Osteocyte (in vitro differentiated cells): Measurements from ENCODE around the gene BICRAL. TPM values are rescaled to one million over a fixed set of nuclear protein-coding genes. Genes with fewer than 3 reads are reported as not detected.

Source experiments
- DNase-seq: peaks from one replicate; pipeline ENCODE4 v3.0.0; 2021; ENCODE audit warnings: mixed read lengths; ENCODE audit not compliant: unreplicated experiment; ENCODE audit errors: extremely low spot score
- H3K27ac Mint-ChIP-seq: one replicate; pipeline ENCODE4 v1.8.0; 2021; ENCODE audit warnings: mild to moderate bottlenecking, mixed read lengths; ENCODE audit not compliant: unreplicated experiment
- H3K27me3 Mint-ChIP-seq: one replicate; pipeline ENCODE4 v1.8.0; 2021; ENCODE audit warnings: mixed read lengths; ENCODE audit not compliant: unreplicated experiment
- H3K36me3 Mint-ChIP-seq: one replicate; pipeline ENCODE4 v1.8.0; 2021; ENCODE audit warnings: mixed read lengths; ENCODE audit not compliant: unreplicated experiment
- H3K4me1 Mint-ChIP-seq: one replicate; pipeline ENCODE4 v1.8.0; 2021; ENCODE audit warnings: mixed read lengths; ENCODE audit not compliant: unreplicated experiment
- H3K4me3 Mint-ChIP-seq: one replicate; pipeline ENCODE4 v1.8.0; 2021; ENCODE audit warnings: mild to moderate bottlenecking, moderate library complexity, mixed read lengths; ENCODE audit not compliant: unreplicated experiment
- H3K9me3 Mint-ChIP-seq: one replicate; pipeline ENCODE4 v1.8.0; 2021; ENCODE audit warnings: mixed read lengths; ENCODE audit not compliant: unreplicated experiment
- total RNA-seq: library from RNA; stranded (reverse); gene quantifications from 2 replicates; pipeline ENCODE4 v1.2.1, GENCODE V29; 2021
- TF ChIP-seq, protein P1 (sequence below): fragments of 200-600 bp; sonication (generic); IDR thresholded peaks from 2 replicates; pipeline ENCODE4 v1.5.0; 2021; ENCODE audit warnings: antibody characterized with exemption, mild to moderate bottlenecking, moderate library complexity

The BICRAL gene
- total RNA-seq, 1 donor from 2014 or later: 12.7 TPM

DNA sequence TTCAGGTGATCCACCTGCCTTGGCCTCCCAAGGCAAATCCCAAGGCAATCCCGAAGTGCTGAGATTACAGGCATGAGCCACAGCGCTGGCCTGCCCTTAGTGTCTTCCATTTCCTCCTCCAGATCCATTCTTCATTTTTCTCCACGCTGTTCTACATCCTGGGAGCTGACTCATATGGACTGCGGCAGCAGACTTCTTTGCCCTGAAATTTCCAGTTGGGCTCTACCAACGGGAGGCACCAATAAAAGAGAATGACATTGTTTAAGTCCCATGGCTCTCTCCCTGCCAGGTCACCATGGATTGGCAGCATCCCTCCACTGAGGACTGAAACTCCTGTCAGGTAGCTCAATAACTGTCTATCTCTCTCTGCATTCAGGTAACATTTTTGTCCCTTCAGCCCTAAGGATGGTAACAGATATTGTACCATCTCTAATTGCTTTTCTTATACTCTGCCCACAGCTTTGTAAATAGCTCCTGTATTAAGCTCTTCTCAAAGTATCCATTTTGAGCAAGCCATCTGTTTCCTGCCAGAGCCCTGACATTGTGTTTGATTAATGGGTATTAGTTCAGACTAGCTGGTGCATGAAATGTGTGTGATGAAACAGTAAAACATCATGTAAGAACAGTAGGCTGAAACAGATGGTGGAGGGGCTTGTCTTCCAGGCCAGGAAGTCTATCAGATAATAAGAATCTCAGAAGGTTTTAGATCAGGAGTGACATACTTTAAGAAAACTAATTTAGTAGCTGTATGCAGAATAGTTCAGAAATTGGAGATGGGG, 39.5 kb upstream of the BICRAL start:
- H3K27me3 Mint-ChIP-seq: peaks cover 9% of the 10 kb centered on the region
- DNase-seq: no peak
- H3K36me3 Mint-ChIP-seq: peaks cover 3% of the 10 kb centered on the region
- H3K9me3 Mint-ChIP-seq: no peaks in the 10 kb centered on the region
- TF ChIP-seq, protein P1, sequence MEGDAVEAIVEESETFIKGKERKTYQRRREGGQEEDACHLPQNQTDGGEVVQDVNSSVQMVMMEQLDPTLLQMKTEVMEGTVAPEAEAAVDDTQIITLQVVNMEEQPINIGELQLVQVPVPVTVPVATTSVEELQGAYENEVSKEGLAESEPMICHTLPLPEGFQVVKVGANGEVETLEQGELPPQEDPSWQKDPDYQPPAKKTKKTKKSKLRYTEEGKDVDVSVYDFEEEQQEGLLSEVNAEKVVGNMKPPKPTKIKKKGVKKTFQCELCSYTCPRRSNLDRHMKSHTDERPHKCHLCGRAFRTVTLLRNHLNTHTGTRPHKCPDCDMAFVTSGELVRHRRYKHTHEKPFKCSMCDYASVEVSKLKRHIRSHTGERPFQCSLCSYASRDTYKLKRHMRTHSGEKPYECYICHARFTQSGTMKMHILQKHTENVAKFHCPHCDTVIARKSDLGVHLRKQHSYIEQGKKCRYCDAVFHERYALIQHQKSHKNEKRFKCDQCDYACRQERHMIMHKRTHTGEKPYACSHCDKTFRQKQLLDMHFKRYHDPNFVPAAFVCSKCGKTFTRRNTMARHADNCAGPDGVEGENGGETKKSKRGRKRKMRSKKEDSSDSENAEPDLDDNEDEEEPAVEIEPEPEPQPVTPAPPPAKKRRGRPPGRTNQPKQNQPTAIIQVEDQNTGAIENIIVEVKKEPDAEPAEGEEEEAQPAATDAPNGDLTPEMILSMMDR: no peak
- H3K4me1 Mint-ChIP-seq: peaks cover 14% of the 10 kb centered on the region
- H3K27ac Mint-ChIP-seq: no peak overlapping the region
- peak overlapping the region; percentile 9 for H3K4me3 Mint-ChIP-seq

DNA sequence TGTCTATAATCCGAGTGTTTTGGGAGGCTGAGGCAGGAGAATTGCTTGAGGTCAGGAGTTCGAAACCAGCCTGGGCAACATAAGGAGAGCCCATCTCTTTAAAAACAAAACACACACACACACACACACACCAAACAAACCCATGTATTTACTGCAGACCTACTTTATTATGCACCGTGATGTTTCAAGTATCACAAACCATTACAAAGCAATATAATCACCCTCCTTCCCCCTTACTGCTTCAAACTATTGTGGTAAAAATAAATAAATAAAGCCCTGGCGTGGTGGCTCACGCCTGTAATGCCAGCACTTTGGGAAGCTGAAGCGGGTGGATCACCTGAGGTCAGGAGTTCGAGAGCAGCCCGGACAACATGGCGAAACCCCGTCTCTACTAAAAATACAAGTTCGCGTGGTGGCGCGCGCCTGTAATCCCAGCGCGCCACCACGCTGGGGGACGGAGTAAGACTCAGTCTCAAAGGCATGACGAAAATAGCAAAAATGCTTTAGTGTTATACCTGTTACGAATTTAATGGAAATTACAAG, 37.4 kb upstream of the BICRAL start:
- Mint-ChIP-seq H3K4me1 (peaks cover 32% of the 10 kb centered on the region), H3K27me3 (no peaks in the 10 kb centered on the region), H3K36me3 (peaks cover 3% of the 10 kb centered on the region), H3K27ac (no peak overlapping the region), H3K4me3 (peak overlapping the region; percentile 100), H3K9me3 (no peaks in the 10 kb centered on the region)
- no peak for DNase-seq
- TF ChIP-seq, protein P1: no peak

DNA sequence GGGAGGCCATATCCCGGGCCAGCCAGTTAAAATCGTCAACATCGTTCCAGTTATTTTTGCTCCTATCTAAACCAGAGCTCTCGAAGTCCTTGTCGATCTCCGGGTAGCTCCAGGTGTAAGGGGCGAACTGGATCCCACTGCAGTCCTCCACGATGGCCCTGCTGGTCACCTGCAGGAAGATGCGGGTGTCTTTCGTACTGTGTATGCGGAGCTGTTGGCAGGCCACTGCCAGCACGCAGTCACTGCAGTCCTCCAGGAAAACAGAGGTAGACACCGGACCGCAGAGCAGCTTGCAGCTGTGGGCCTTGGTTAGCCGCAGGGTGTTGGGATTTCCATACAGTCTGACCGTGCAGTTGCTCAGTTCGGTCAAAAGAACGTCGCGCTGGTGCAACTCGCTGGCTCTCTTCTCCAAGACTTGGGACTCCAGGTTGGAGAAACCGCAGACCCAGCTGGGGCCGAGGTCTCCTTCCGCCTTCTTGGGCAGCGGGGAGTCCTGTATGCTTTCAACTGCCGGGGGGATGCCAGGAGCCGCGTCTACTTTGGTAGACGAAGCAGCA, 36.7 kb upstream of the BICRAL start:
- peak overlapping the region; percentile 98 for H3K27ac Mint-ChIP-seq
- peaks cover 32% of the 10 kb centered on the region for H3K4me1 Mint-ChIP-seq
- H3K9me3 Mint-ChIP-seq: no peaks in the 10 kb centered on the region
- peaks cover 3% of the 10 kb centered on the region for H3K36me3 Mint-ChIP-seq
- TF ChIP-seq, protein P1: no peak
- no peak for DNase-seq
- H3K4me3 Mint-ChIP-seq: peak overlapping the region; percentile 100
- H3K27me3 Mint-ChIP-seq: no peaks in the 10 kb centered on the region

DNA sequence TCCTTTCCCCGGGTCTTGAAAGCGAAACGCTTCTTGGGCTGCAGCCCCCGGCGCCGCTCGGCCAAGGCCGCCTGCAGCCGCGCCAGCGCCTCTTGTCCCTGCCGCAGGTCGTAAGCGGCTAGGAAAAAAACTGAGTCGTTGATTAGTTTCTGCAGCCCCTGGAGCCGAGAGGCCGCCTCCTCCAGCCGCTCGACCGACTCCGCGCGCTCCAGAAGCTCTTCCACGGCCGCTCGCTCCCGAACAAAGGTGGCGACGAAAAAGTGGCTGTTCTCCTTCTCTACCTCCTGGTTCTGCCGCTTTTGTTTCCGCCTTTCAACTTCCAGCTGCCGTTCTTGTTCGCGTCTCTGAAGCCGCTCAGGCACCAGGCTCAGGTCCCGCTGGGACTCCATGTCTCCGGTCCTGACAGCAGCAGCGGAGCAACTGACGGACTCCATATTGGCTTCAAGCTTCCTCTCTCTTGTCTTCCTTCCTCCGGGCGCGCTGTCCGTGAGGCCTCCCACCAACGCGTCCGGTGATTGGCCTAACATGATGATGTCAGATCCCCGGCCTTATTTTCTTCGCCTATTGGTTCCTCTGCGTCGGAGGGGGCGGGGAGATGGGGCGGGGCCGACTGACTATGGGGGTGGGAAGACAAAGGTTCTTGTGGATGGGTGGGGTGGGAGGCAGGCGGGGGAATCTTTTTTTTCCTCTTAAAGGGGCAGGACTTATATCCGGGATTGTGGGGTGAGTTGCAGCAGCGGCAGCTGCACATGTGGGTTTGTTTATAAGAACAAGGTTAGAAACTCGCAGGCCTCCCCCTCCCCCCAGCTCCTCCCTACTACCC, 36.0 kb upstream of the BICRAL start, which contains the start of gene TBCC:
Gene TBCC (minus strand): TSS at position 464 of the 823 bp plus-strand sequence. CDS start 30 bp downstream, at position 434.
- Mint-ChIP-seq H3K27me3 (no peaks in the 10 kb centered on the region), H3K27ac (peak within 1 kb of the TSS; percentile 98), H3K9me3 (no peaks in the 10 kb centered on the region), H3K36me3 (peaks cover 3% of the 10 kb centered on the region), H3K4me3 (peak within 1 kb of the TSS; percentile 100), H3K4me1 (peaks cover 32% of the 10 kb centered on the region)
- DNase-seq: peak; percentile 97
- TF ChIP-seq, protein P1: no peak
